K562 (cell line): ENCODE data around the gene DOCK3. TPM values are rescaled to one million over a fixed set of nuclear protein-coding genes. Genes with fewer than 3 reads are reported as not detected.

Source experiments
- ATAC-seq: fragments of 200-7000 bp; cut with Tn5 transposase; 3 replicates; pipeline ENCODE4 v1.9.1; 2020; ENCODE audit warnings: moderate library complexity
- BruUV-seq: library from RNA; stranded (reverse); fragments of 400-500 nt; replicated peaks from 2 replicates; lab custom pipeline; 2021; lab: Mats Ljungman, UMichigan
- CTCF ChIA-PET: fragments of 300-600 bp; formaldehyde crosslinking; extraction: SDS; loops from one replicate; lab custom pipeline; 2021; ENCODE audit warnings: low intra/inter-chr PET ratio; lab: Yijun Ruan, JAX
- POLR2A ChIA-PET: fragments of 300-600, 350-650 bp; sonication (Branson Sonifier 250); formaldehyde crosslinking; extraction: SDS; loops from one replicate; lab custom pipeline; 2021; ENCODE audit warnings: antibody characterized with exemption, inconsistent platforms; lab: Yijun Ruan, JAX
- DNase-seq, 4 experiments: peaks; one replicate each; pipeline versions ENCODE4 v3.0.0 to v3.0.0-alpha.2; 2011 to 2018; ENCODE audit warnings: low spot score in 3 of 4, mixed read lengths in 3 of 4; ENCODE audit errors: extremely low read depth in 1 of 4
- FAIRE-seq: peaks from 2 replicates; lab custom pipeline; 2011; peaks lifted over from hg19 to GRCh38; lab: Jason Lieb, UNC
- H2AFZ ChIP-seq: 2 replicates; pipeline ENCODE4 v1.6.0; 2011; ENCODE audit warnings: low read depth, low read length, control low read depth, inconsistent platforms
- H3K27ac ChIP-seq: fragments of 200-600 bp; 3 replicates; pipeline ENCODE4 v1.8.0; 2011; ENCODE audit warnings: low read depth, mild to moderate bottlenecking, control low read depth, inconsistent platforms, low read length, moderate library complexity, mixed read lengths; ENCODE audit errors: extremely low read depth
- H3K27me3 ChIP-seq, 2 experiments: fragments of 300-600 bp in 1 of 2; 2 replicates in 1 of 2; 3 replicates in 1 of 2; pipeline versions ENCODE4 v1.6.0 to v1.8.0; 2011; ENCODE audit warnings: inconsistent platforms in 2 of 2, low read length in 2 of 2, mild to moderate bottlenecking in 1 of 2, mixed read lengths in 1 of 2, moderate library complexity in 1 of 2; ENCODE audit not compliant: control insufficient read depth in 2 of 2, insufficient read depth in 2 of 2
- H3K36me3 ChIP-seq: fragments of 300-600 bp; 3 replicates; pipeline ENCODE4 v1.8.0; 2011; ENCODE audit warnings: mild to moderate bottlenecking, low read length, inconsistent platforms; ENCODE audit not compliant: control insufficient read depth, insufficient read depth
- H3K4me1 ChIP-seq, 2 experiments: fragments of 200-600 bp in 1 of 2; replicated peaks in 1 of 2; 2 replicates in 1 of 2; 3 replicates in 1 of 2; pipeline versions ENCODE4 v1.5.1 to v1.8.0; 2011; ENCODE audit warnings: inconsistent platforms in 2 of 2, low read length in 2 of 2, mild to moderate bottlenecking in 1 of 2, mixed read lengths in 1 of 2, moderate library complexity in 1 of 2; ENCODE audit not compliant: control insufficient read depth in 2 of 2, insufficient read depth in 2 of 2
- H3K4me2 ChIP-seq: 2 replicates; pipeline ENCODE4 v1.6.1; 2011; ENCODE audit warnings: low read length, control low read depth, inconsistent platforms, mixed read lengths; ENCODE audit not compliant: insufficient read depth
- H3K4me3 ChIP-seq: fragments of 200-600 bp; sonication (generic), shearing (Covaris generic); 2 replicates; pipeline ENCODE4 v1.5.1; 2016; ENCODE audit warnings: control low read depth, inconsistent platforms
- H3K79me2 ChIP-seq: fragments of 200-600 bp; 3 replicates; pipeline ENCODE4 v1.8.0; 2011; ENCODE audit warnings: low read length, inconsistent platforms; ENCODE audit not compliant: control insufficient read depth, insufficient read depth
- H3K9ac ChIP-seq, 2 experiments: 2 replicates each; pipeline versions ENCODE4 v1.6.0 to v1.6.1; 2011; ENCODE audit warnings: low read depth in 2 of 2, low read length in 2 of 2, control low read depth in 1 of 2, inconsistent platforms in 1 of 2, mild to moderate bottlenecking in 1 of 2, mixed read lengths in 1 of 2; ENCODE audit not compliant: insufficient read depth in 1 of 2
- H3K9me1 ChIP-seq: one replicate; pipeline ENCODE4 v1.6.0; 2011; ENCODE audit warnings: inconsistent platforms, mild to moderate bottlenecking, low read length, moderate library complexity; ENCODE audit not compliant: control insufficient read depth, insufficient read depth
- H3K9me3 ChIP-seq: replicated peaks from 2 replicates; pipeline ENCODE4 v1.5.1; 2011; ENCODE audit warnings: low read depth, low read length, inconsistent platforms; ENCODE audit not compliant: control insufficient read depth, insufficient read depth
- H4K20me1 ChIP-seq: replicated peaks from 2 replicates; pipeline ENCODE4 v1.6.1; 2011; ENCODE audit warnings: low read length, inconsistent platforms, mixed read lengths; ENCODE audit not compliant: control insufficient read depth, insufficient read depth
- ARNT ChIP-seq, 2 experiments: fragments of 450-650 bp; IDR thresholded peaks; 2 replicates each; pipeline ENCODE4 v1.6.1; 2016; ENCODE audit warnings: mild to moderate bottlenecking in 1 of 2
- CHD4 ChIP-seq: fragments of 200-600 bp; sonication (generic); IDR thresholded peaks from 3 replicates; pipeline ENCODE4 v1.6.1; 2012; ENCODE audit warnings: low read depth, mild to moderate bottlenecking, mixed read lengths, low read length, inconsistent platforms; ENCODE audit not compliant: insufficient read depth, insufficient replicate concordance, poor library complexity, severe bottlenecking
- WGBS: fragments of 100-300 bp; shearing (Covaris generic); methylation state at CpG from one replicate; pipeline ENCODE4 v1.1.6; 2016; ENCODE audit warnings: low coverage, mixed read lengths; ENCODE audit not compliant: insufficient coverage; ENCODE audit errors: missing lambda C conversion rate; 5-methylcytosine and 5-hydroxymethylcytosine counted together
- in situ Hi-C: fragments of 300-500 bp; cut with MboI; formaldehyde crosslinking; loops from 4 replicates; pipeline ENCODE4 v1.15.0; 2018; ENCODE audit warnings: inconsistent platforms, mixed read lengths
- intact Hi-C: fragments of 100-400 bp; cut with micrococcal nuclease; formaldehyde crosslinking; loops from 2 replicates; pipeline ENCODE4 v1.14.2; 2022
- polyA plus RNA-seq, 8 experiments: library from polyadenylated mRNA; depleted of rRNA in 4 of 8; stranded (reverse) in 5 of 8; unstranded in 3 of 8; fragments of >200 nt; fragmentation: Nextera tagmentation in 2 of 8; fragmentation: Illumina TruSeq in 1 of 8; extraction: Ambion mirVana in 2 of 8; extraction: Trizol in 1 of 8; gene quantifications; 2 replicates each; pipeline versions ENCODE4 v1.2.1 to v1.2.3, GENCODE V29; 2011 to 2014; ENCODE audit warnings: inconsistent platforms in 1 of 8, missing spikeins in 1 of 8
- total RNA-seq, 7 experiments: library from RNA; depleted of rRNA in 6 of 7; stranded (reverse); fragments of >200 nt in 6 of 7; fragmentation: Illumina TruSeq in 2 of 7; extraction: Trizol in 2 of 7; gene quantifications; 2 replicates each; pipeline versions ENCODE4 v1.2.1 to v1.2.3, GENCODE V29; 2011 to 2021; ENCODE audit warnings: low replicate concordance in 1 of 7
- TF ChIP-seq, protein P1 (sequence below): fragments of 250-450 bp; sonication (Bioruptor Pico); IDR thresholded peaks from 2 replicates; pipeline ENCODE4 v1.4.0; 2020; ENCODE audit warnings: mild to moderate bottlenecking, moderate library complexity

The DOCK3 gene
- total and polyA plus RNA-seq, 9 of the 15 experiments (the other 6 are each of a cell fraction or from before 2014, with no cell fraction given), result under 0.01 to 0.03 (median 0.01) TPM; not detected in 4

DNA sequence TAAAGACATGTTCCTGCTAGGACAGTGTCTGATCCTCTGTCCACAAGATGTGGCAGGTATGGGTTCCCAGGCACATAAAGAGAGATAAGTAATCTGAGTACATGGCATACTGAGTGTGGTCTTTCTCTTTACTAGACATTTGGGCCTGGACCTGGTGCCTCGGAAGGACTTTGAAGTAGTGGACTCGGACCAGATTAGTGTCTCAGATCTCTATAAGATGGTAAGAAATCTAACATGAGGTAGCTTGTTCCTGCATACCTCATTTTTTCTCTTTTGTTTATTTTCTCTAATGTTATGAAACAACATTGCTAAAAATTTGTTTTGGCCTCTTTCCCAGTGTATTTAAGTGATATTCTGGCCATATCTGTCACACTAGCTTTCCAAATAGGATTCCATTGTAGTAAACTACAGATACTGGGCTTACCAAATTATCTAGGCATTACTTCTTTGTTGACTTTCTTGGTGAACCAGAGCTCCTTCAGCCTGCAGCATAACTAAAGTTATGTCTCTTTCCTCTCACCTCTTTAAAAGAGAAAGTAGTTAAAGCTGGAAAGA, 400.6 kb downstream of the DOCK3 start:
- ATAC-seq, result no peak
- intact Hi-C loops (no loop called here), in situ Hi-C loops (no loop called here)
- Histone ChIP-seq H3K4me1 (no peaks in the 10 kb centered on the region), H3K4me3 (no peak overlapping the region), H3K4me2 (no peak overlapping the region), H2AFZ (no peak overlapping the region), H3K27me3 (no peaks in the 10 kb centered on the region), H3K27ac (no peak overlapping the region), H3K9me3 (no peaks in the 10 kb centered on the region), H3K9me1 (no peaks in the 10 kb centered on the region), H3K79me2 (no peaks in the 10 kb centered on the region), H3K36me3 (no peaks in the 10 kb centered on the region), H3K9ac (no peak overlapping the region), H4K20me1 (no peaks in the 10 kb centered on the region)
- no peak for DNase-seq
- no TSS peak for BruUV-seq
- 0% methylated on average over 2 of the region's 2 CpGs for WGBS
- CTCF ChIA-PET, result interaction anchor here (0.7 kb wide), 1 partner anchor 401 kb away, joined by 3 read pairs; the partner anchor contains the start of gene DOCK3
- TF ChIP-seq ARNT (IDR thresholded peaks at IDR 0.05), result no peak
- TF ChIP-seq CHD4, result no peak
- TF ChIP-seq, protein P1, sequence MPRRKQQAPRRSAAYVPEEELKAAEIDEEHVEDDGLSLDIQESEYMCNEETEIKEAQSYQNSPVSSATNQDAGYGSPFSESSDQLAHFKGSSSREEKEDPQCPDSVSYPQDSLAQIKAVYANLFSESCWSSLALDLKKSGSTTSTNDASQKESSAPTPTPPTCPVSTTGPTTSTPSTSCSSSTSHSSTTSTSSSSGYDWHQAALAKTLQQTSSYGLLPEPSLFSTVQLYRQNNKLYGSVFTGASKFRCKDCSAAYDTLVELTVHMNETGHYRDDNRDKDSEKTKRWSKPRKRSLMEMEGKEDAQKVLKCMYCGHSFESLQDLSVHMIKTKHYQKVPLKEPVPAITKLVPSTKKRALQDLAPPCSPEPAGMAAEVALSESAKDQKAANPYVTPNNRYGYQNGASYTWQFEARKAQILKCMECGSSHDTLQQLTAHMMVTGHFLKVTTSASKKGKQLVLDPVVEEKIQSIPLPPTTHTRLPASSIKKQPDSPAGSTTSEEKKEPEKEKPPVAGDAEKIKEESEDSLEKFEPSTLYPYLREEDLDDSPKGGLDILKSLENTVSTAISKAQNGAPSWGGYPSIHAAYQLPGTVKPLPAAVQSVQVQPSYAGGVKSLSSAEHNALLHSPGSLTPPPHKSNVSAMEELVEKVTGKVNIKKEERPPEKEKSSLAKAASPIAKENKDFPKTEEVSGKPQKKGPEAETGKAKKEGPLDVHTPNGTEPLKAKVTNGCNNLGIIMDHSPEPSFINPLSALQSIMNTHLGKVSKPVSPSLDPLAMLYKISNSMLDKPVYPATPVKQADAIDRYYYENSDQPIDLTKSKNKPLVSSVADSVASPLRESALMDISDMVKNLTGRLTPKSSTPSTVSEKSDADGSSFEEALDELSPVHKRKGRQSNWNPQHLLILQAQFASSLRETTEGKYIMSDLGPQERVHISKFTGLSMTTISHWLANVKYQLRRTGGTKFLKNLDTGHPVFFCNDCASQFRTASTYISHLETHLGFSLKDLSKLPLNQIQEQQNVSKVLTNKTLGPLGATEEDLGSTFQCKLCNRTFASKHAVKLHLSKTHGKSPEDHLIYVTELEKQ (CRISPR knock-in tag), result no peak
- FAIRE-seq, result no peak
- POLR2A ChIA-PET, result no interaction called here
